ENCODE results near the gene FAM3A.
"Not testable (repeated sequence)": the region's sequence is repeated elsewhere in the genome, so short reads cannot be mapped to it uniquely, and the experiment has no call there.

FAM3A gene, protein sequence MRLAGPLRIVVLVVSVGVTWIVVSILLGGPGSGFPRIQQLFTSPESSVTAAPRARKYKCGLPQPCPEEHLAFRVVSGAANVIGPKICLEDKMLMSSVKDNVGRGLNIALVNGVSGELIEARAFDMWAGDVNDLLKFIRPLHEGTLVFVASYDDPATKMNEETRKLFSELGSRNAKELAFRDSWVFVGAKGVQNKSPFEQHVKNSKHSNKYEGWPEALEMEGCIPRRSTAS

GRCh38 chrX:154515966-154516655 is at the start of gene FAM3A:
FAM3A (minus strand) TSS chrX:154516232; CDS start chrX:154515772, 460 bp downstream.
- H3K79me2 ChIP-seq (ENCODE audit: insufficient read depth, low read length): no peaks in the 10 kb centered on the region
- no peaks in the 10 kb centered on the region for H3K9me3 ChIP-seq (ENCODE audit: low read length)
- H3K4me2 ChIP-seq (ENCODE audit: low read length): peak within 1 kb of the TSS; percentile 96
- peak within 1 kb of the TSS; percentile 78 for H3K4me3 ChIP-seq (ENCODE audit: low read depth, low read length, poor library complexity, severe bottlenecking)
- H2AFZ ChIP-seq (ENCODE audit: low read length): peak within 1 kb of the TSS; percentile 75; the same call in 1 of the 2 replicates
- H3K27me3 ChIP-seq (ENCODE audit: insufficient read depth, low read length): no peaks in the 10 kb centered on the region
- TF ChIP-seq EZH2 (IDR thresholded peaks at IDR 0.05; ENCODE audit: borderline replicate concordance, low read length): no peak
- TF ChIP-seq, protein P1, sequence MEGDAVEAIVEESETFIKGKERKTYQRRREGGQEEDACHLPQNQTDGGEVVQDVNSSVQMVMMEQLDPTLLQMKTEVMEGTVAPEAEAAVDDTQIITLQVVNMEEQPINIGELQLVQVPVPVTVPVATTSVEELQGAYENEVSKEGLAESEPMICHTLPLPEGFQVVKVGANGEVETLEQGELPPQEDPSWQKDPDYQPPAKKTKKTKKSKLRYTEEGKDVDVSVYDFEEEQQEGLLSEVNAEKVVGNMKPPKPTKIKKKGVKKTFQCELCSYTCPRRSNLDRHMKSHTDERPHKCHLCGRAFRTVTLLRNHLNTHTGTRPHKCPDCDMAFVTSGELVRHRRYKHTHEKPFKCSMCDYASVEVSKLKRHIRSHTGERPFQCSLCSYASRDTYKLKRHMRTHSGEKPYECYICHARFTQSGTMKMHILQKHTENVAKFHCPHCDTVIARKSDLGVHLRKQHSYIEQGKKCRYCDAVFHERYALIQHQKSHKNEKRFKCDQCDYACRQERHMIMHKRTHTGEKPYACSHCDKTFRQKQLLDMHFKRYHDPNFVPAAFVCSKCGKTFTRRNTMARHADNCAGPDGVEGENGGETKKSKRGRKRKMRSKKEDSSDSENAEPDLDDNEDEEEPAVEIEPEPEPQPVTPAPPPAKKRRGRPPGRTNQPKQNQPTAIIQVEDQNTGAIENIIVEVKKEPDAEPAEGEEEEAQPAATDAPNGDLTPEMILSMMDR (IDR thresholded peaks at IDR 0.05; ENCODE audit: low read length): no peak
- H3K27ac ChIP-seq (ENCODE audit: low read depth, low read length, poor library complexity, severe bottlenecking): peak within 1 kb of the TSS; percentile 40
- no peaks in the 10 kb centered on the region for H3K9me2 ChIP-seq (ENCODE audit: low read depth, low read length)
- H4K20me1 ChIP-seq (ENCODE audit: insufficient read depth, low read length): no peaks in the 10 kb centered on the region
- peaks cover 13% of the 10 kb centered on the region for H3K4me1 ChIP-seq (ENCODE audit: insufficient read depth, low read length, severe bottlenecking)
- H3K9ac ChIP-seq (ENCODE audit: low read length): peak within 1 kb of the TSS; percentile 90
- H3K36me3 ChIP-seq (ENCODE audit: insufficient read depth, low read length): no peaks in the 10 kb centered on the region
- no peaks in the 10 kb centered on the region for H3F3A ChIP-seq (ENCODE audit: insufficient read depth, low read length)

- H4K20me1 ChIP-seq (ENCODE audit: insufficient read depth, low read length); H3K4me1 ChIP-seq (ENCODE audit: insufficient read depth, low read length, severe bottlenecking); H3K4me3 ChIP-seq (ENCODE audit: low read depth, low read length, poor library complexity, severe bottlenecking); H3K27ac ChIP-seq (ENCODE audit: low read depth, low read length, poor library complexity, severe bottlenecking); H3K9me3 ChIP-seq (ENCODE audit: low read length); H3K27me3 ChIP-seq (ENCODE audit: insufficient read depth, low read length); H2AFZ ChIP-seq (ENCODE audit: low read length); H3K4me2 ChIP-seq (ENCODE audit: low read length); H3K36me3 ChIP-seq (ENCODE audit: insufficient read depth, low read length); H3K9ac ChIP-seq (ENCODE audit: low read length); H3F3A ChIP-seq (ENCODE audit: insufficient read depth, low read length); H3K9me2 ChIP-seq (ENCODE audit: low read depth, low read length); H3K79me2 ChIP-seq (ENCODE audit: insufficient read depth, low read length): not testable (repeated sequence)
These were observed 46.3 kb upstream of the FAM3A start for GRCh38 chrX:154562295-154562694.

GRCh38 chrX:154560326-154560725 is 44.3 kb upstream of the FAM3A start:
- H3K27me3 ChIP-seq (ENCODE audit: insufficient read depth, low read length); H3K36me3 ChIP-seq (ENCODE audit: insufficient read depth, low read length); H3K9me3 ChIP-seq (ENCODE audit: low read length); H3K9me2 ChIP-seq (ENCODE audit: low read depth, low read length); H3K4me1 ChIP-seq (ENCODE audit: insufficient read depth, low read length, severe bottlenecking); H3K9ac ChIP-seq (ENCODE audit: low read length); H4K20me1 ChIP-seq (ENCODE audit: insufficient read depth, low read length); H3F3A ChIP-seq (ENCODE audit: insufficient read depth, low read length); H3K27ac ChIP-seq (ENCODE audit: low read depth, low read length, poor library complexity, severe bottlenecking); H2AFZ ChIP-seq (ENCODE audit: low read length); H3K79me2 ChIP-seq (ENCODE audit: insufficient read depth, low read length); H3K4me3 ChIP-seq (ENCODE audit: low read depth, low read length, poor library complexity, severe bottlenecking); H3K4me2 ChIP-seq (ENCODE audit: low read length): not testable (repeated sequence)

DNA sequence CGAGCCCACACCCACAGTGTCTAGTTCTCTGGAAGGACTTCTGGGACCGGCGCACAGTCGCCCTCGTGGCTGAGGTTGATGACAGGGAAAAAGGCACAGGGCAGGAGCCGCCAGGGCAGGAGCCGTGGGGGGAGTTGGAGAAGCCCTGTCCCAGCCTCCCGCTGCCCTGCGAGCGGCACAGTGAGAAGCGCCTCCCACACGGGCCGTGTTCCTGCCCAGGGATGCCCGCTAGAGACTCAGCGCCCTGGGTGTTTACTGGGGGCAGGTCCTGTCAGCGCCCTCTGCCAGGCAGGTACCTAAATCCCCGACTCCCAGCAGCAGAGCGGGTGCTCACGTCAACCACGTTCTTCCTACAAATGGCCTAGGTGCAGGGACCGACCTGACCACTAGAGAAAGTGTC is 42.9 kb upstream of the FAM3A start:
- H3K9ac ChIP-seq (ENCODE audit: low read length); H3K9me3 ChIP-seq (ENCODE audit: low read length); H3K9me2 ChIP-seq (ENCODE audit: low read depth, low read length); H3K36me3 ChIP-seq (ENCODE audit: insufficient read depth, low read length); H2AFZ ChIP-seq (ENCODE audit: low read length); H3K27ac ChIP-seq (ENCODE audit: low read depth, low read length, poor library complexity, severe bottlenecking); H3K79me2 ChIP-seq (ENCODE audit: insufficient read depth, low read length); H3K4me1 ChIP-seq (ENCODE audit: insufficient read depth, low read length, severe bottlenecking); H3K4me2 ChIP-seq (ENCODE audit: low read length); H3K27me3 ChIP-seq (ENCODE audit: insufficient read depth, low read length); H3F3A ChIP-seq (ENCODE audit: insufficient read depth, low read length); H4K20me1 ChIP-seq (ENCODE audit: insufficient read depth, low read length); H3K4me3 ChIP-seq (ENCODE audit: low read depth, low read length, poor library complexity, severe bottlenecking): not testable (repeated sequence)

GRCh38 chrX:154558060-154558690 is 42.1 kb upstream of the FAM3A start:
- not testable (repeated sequence) for H3K4me2 ChIP-seq (ENCODE audit: low read length); H3K9ac ChIP-seq (ENCODE audit: low read length); H3F3A ChIP-seq (ENCODE audit: insufficient read depth, low read length); H3K4me3 ChIP-seq (ENCODE audit: low read depth, low read length, poor library complexity, severe bottlenecking); H3K9me2 ChIP-seq (ENCODE audit: low read depth, low read length); H3K79me2 ChIP-seq (ENCODE audit: insufficient read depth, low read length); H4K20me1 ChIP-seq (ENCODE audit: insufficient read depth, low read length); H3K27ac ChIP-seq (ENCODE audit: low read depth, low read length, poor library complexity, severe bottlenecking); H3K27me3 ChIP-seq (ENCODE audit: insufficient read depth, low read length); H3K36me3 ChIP-seq (ENCODE audit: insufficient read depth, low read length); H3K9me3 ChIP-seq (ENCODE audit: low read length); H2AFZ ChIP-seq (ENCODE audit: low read length); H3K4me1 ChIP-seq (ENCODE audit: insufficient read depth, low read length, severe bottlenecking)

DNA sequence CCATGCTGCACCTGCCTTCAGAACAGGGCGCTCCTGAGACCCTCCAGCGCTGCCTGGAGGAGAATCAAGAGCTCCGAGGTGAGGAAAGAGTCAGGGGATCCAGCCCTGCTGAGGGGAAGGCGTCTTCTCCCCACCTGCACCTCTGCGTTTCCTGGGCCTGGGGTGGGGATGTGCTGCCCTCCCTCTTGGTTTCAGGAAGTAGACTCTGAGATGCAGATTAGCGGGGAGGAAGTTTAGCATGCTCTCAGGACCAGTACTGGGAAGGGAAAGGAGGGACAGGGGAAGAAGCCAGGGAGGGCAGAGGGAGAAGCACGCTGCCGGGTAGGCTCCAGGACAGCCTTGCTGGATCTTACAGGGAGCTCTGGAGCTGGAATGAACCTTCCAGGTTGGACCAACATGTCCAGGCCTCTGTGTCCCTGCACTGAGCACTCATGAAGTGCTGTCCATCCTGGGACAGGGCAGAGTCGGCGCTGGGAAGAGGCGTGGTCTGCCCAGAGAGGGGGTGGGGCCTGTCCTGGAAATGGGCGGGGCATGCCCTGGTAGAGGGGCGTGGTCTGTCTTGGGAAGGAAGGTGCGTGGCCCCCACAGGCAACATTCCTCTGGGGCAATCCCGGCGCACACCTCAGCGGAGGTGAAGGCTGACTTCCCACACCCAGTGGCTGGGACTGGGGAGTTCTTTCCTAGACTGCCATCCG is 36.2 kb upstream of the FAM3A start:
- not testable (repeated sequence) for H3K9me3 ChIP-seq (ENCODE audit: low read length); H3K27ac ChIP-seq (ENCODE audit: low read depth, low read length, poor library complexity, severe bottlenecking); H3F3A ChIP-seq (ENCODE audit: insufficient read depth, low read length); H3K27me3 ChIP-seq (ENCODE audit: insufficient read depth, low read length); H2AFZ ChIP-seq (ENCODE audit: low read length); H4K20me1 ChIP-seq (ENCODE audit: insufficient read depth, low read length); H3K4me3 ChIP-seq (ENCODE audit: low read depth, low read length, poor library complexity, severe bottlenecking); H3K36me3 ChIP-seq (ENCODE audit: insufficient read depth, low read length); H3K4me2 ChIP-seq (ENCODE audit: low read length); H3K9ac ChIP-seq (ENCODE audit: low read length); H3K9me2 ChIP-seq (ENCODE audit: low read depth, low read length)
- peaks cover 18% of the 10 kb centered on the region for H3K4me1 ChIP-seq (ENCODE audit: insufficient read depth, low read length, severe bottlenecking)
- H3K79me2 ChIP-seq (ENCODE audit: insufficient read depth, low read length): peaks cover 17% of the 10 kb centered on the region

Measured in OCI-LY1 (cell line).